Epithelial cell of proximal tubule (primary cell): ENCODE measurements around the gene RPS3. TPM values are rescaled to one million over a fixed set of nuclear protein-coding genes. Genes with fewer than 3 reads are reported as not detected.
"Not testable (repeated sequence)": the region's sequence is repeated elsewhere in the genome, so short reads cannot be mapped to it uniquely, and the experiment has no call there.

Source experiments
- DNase-seq: peaks from one replicate; pipeline ENCODE4 v3.0.0-alpha.2; 2011; ENCODE audit warnings: low read depth
- H3K4me3 ChIP-seq: 2 replicates; pipeline ENCODE4 v1.5.1; 2011; ENCODE audit warnings: low read depth, mild to moderate bottlenecking, low read length
- total RNA-seq: library from RNA; depleted of rRNA; stranded (reverse); fragments of >200 nt; gene quantifications from 2 replicates; pipeline ENCODE4 v1.2.3, GENCODE V29; 2015
- TF ChIP-seq, protein P1 (sequence below): conservative IDR thresholded peaks from 2 replicates; pipeline ENCODE4 v1.5.1; 2012; ENCODE audit warnings: low read depth, mild to moderate bottlenecking, low read length

RPS3 gene
- total RNA-seq, 1 donor from 2014 or later, result 3,442 TPM

DNA sequence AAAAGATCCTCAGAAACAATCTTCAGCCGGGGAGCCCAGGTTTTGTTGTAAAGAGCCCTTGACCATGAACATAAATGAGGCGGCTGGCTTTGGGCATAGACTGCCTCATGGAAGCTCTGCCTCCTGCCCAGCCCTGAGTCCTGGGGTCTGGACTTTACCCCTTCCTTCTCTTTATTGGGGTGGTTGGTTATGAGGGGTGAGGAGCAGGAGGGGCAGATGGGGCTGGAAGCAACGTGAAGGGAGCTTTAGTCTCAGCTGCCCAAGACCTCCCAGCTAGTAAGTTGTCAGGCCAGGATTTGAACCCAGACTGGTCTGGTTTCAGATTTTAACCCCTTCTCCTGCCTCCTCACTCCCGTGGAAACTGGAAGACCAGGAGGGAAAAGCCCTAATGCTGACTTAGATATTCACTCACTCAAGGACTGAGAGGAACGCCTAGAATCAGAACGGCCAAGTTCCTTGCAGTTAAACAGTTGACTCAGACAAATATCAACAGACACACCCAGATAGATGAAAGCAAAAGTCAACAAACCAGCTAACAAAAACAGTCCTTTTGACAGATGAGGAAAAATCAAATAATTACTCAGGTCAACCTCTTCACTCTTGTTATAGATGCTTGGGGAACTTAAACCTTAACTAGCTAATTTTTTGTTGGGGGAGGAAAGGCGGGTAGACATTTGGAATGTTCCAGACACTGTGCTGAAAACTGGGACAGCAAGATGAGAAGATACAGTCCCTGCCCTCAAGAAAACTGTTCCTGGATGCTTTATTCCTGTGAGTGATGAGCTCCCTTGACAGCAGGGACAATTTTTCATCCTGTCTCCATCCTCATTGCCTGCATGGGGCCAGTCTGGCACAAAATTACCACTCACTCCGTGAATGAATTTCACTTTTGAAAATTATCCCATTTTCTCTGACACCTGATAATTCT lies 27.1 kb upstream of the RPS3 start:
- TF ChIP-seq, protein P1, sequence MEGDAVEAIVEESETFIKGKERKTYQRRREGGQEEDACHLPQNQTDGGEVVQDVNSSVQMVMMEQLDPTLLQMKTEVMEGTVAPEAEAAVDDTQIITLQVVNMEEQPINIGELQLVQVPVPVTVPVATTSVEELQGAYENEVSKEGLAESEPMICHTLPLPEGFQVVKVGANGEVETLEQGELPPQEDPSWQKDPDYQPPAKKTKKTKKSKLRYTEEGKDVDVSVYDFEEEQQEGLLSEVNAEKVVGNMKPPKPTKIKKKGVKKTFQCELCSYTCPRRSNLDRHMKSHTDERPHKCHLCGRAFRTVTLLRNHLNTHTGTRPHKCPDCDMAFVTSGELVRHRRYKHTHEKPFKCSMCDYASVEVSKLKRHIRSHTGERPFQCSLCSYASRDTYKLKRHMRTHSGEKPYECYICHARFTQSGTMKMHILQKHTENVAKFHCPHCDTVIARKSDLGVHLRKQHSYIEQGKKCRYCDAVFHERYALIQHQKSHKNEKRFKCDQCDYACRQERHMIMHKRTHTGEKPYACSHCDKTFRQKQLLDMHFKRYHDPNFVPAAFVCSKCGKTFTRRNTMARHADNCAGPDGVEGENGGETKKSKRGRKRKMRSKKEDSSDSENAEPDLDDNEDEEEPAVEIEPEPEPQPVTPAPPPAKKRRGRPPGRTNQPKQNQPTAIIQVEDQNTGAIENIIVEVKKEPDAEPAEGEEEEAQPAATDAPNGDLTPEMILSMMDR, result no peak
- no peak for DNase-seq
- H3K4me3 ChIP-seq, result no peak overlapping the region

DNA sequence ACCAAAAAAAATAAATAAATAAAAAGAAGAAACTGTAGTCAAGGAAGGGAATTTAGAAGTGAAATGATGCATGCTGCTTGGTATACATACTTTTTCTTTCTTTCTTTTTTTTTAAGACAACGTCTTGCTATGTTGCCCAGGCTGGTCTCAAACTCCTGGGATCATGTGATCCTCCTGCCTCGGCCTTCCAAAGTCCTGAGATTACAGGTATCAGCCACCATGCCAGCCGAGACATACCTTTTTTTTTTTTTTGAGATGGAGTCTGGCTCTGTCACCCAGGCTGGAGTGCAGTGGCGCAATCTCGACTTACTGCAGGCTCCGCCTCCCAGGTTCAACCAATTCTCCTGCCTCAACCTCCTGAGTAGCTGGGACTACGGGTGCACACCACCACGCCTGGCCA lies 26.1 kb upstream of the RPS3 start:
- H3K4me3 ChIP-seq, result no peak overlapping the region
- TF ChIP-seq, protein P1, result no peak
- DNase-seq, result no peak

GRCh38 chr11:75374646-75375045 lies 24.7 kb upstream of the RPS3 start:
- no peak overlapping the region for H3K4me3 ChIP-seq
- DNase-seq, result no peak
- TF ChIP-seq, protein P1, result no peak

DNA sequence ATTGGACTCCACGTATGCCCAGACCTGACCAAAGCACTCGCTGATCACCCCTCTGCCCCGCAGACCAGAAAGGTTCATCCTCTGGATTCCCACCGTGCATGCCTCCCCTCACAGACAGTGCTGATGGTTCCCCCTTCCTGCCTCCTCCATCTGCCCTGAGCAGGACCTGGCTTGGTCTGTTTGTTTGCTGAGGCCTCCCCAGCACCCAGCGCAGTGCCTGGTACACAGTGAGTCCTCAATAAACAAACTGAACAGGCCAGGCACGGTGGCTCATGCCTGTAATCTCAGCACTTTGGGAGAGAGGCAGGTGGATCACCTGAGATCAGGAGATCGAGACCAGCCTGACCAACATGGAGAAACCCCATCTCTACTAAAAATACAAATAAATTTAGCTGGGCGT lies 23.7 kb upstream of the RPS3 start:
- TF ChIP-seq, protein P1, result no peak
- H3K4me3 ChIP-seq, result no peak overlapping the region
- DNase-seq, result no peak

DNA sequence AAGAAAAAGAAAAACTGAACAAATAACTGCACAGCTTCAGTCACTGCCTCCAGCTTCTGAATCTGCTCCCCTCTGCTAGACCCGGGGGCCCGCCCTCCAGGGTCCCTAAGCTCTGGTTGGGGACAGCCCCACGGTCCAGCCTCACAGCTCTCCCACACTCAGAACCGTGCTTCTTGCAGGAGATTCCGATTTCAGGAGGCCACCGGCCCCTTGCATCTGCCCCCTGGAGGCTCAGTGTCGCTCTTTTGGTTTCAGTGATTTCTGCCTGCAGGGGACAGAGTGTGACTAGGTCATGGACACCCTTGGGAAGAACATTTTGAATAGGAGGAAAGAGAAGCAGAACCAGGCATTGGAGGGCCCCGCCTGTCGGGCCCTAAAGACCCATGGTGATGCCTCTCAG lies 23.1 kb upstream of the RPS3 start:
- TF ChIP-seq, protein P1, result no peak

DNA sequence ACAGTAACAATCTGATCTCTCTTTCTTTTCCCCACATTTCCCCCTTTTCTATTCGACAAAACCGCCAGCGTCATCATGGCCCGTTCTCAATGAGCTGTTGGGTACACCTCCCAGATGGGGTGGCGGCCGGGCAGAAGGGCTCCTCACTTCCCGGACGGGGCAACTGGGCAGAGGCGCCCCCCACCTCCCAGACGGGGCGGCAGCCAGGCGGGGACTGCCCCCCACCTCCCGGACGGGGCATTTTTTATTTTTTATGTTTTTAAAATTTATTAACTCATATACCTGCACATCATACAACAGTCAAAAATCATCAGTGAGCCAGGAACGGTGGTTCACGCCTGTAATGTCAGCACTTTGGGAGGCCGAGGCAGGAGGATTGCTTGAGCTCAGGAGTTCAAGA lies 20.5 kb upstream of the RPS3 start:
- not testable (repeated sequence) for H3K4me3 ChIP-seq, DNase-seq

More for the DNA sequence above, 23.1 kb upstream of the RPS3 start:
- DNase-seq, result no peak
- no peak overlapping the region for H3K4me3 ChIP-seq

DNA sequence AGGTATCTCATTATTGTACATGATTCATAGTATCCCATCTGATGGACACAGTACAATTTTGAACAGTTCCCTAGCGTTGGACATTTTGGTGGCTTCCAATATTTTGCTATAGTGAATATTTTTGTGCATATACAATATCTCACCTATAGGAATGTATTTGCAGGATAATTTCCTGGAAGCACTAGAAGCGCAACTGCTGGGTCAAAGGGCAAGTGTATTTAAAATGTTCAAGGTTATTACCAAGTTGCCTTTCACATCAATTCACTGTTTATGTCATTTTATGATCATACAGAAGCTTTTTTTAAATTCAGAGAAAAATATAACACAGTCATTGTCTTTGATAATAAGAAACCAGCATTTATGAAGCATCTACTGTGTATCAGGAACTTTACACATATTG lies 19.1 kb upstream of the RPS3 start:
- H3K4me3 ChIP-seq, result no peak overlapping the region
- TF ChIP-seq, protein P1, result no peak
- DNase-seq, result no peak
